ENCODE measurements around the gene ULBP3.
"Not testable (repeated sequence)": the region's sequence is repeated elsewhere in the genome, so short reads cannot be mapped to it uniquely, and the experiment has no call there.

Gene ULBP3

DNA sequence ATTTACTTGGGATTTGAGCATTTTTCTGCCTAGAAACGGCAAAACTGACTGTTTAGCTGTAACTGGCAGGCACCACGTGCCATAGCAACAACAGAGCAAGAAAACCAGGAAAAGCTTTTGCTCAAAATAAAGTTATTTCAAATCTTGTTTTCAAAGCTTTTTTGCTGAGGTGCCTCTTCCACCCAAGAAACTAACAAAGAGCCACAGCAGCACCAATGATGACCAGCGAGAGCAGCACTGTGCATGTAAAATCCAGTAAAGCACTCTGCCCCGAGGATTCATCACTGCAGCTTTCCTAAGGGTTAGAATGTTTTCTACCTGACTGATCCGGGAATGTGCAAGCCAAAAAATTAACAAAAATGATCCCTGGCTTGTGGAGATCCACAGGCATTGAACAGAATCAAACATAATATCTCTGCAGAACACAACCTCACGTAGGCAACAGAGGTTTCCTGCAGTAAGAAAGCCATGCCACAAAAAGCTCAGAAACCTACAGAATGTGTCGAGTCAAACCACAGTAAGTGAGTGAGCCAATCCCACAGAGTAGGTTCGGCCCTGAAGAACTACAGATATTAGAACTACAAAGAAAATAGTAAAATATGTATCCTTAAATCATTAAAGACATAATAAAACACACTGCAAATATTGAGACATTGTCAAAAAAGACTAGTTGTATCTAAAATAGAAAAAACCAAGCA lies 7.4 kb upstream of the ULBP3 start:
- no peak for DNase-seq

DNA sequence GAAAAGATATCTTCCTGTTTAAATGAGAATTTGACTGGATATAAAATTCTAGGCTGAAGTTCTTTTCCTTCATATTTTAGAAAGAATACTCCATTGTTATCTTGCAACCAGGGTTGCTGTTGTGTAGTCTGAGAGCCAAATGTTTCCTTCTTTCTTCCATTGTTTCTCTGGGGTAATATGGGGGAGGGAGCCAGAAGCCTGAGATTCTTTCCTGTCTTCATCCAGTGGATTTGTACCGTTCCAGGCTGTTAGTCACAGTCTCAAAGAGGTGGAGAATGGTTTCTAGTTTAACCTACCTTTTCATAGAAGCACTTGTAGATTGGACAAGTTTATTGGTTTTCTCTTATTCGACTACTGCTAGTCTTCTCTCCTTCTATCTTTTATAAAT lies 6.1 kb upstream of the ULBP3 start:
- no peak for DNase-seq

DNA sequence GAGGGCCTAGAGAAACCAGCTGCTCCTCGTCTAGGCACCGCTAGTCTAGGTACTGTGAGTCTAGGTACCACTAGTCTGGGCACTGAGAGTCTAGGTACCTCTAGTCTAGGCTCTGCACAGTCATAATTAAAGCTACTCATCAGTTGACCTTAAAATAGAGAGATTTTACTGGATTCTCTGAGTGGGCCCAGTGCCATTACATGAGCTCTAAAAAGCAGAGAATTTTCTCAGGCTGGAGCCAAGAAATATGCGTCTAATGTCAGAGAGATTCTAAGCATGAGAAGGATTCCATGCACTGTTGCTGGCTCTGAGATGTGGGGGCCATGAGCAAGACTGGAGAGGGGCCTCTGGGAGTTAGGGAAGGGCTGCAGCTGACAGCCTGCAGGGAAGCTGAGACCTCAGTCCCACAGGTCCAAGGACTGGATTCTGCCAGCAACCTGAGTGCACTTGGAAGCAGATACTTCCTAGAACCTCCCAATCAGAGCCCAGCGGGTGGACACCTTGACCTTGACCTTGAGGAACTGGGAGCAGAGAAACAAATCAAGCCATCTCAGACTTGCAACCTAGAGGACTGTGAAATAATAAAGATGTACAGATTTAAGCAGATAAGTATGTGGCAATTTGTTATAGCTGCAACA lies 5.6 kb upstream of the ULBP3 start:
- DNase-seq, result not testable (repeated sequence)

DNA sequence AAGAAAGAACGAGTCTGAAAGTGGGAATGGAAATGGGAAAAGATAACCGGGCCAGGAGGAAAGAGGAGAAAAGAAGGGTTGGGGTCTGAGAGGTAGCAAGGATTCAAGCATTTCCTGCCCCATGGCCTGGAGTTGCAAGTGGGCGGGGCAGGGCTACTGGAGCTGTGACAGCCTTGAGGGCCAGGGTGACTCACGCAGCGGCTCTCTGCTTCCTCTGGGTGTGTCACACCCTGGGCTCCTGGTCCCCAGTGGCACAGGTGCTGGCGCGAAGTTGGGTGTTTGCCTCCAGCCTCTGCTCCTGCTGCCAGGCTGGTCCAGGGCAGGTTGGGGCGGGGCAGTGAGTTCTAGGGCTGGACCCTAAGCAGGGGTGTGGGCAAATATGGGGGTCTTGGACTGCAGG lies 3.3 kb upstream of the ULBP3 start:
- peak; percentile 69 for DNase-seq

DNA sequence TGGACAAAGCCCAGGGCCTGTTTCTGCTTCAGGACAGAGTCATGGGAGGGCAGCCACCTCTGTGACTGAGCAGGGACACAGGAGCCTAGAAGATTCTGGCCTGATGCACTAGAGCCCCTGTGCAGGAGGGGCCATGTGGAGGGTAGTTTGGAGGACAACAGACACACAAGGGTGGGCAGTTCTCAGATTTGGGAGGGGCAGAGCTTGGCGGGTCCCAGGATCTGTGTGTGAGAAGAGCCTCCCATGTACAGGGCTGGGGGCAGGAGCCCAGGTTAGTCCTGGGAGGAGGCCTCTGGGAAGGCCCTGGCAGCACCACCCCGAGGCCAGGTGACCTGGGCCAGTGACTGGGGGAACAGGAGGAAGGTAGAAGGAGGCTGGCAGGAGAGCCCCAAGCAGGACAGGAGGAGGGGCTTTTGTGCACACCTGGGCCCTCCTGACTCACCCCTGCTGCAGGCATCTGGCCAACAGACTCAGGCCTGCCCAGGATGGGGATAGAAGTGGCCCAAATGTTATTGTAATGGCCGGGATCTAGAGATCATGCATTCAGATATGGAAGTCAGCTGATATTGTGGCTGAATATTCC lies 1.4 kb upstream of the ULBP3 start:
- DNase-seq, result no peak

DNA sequence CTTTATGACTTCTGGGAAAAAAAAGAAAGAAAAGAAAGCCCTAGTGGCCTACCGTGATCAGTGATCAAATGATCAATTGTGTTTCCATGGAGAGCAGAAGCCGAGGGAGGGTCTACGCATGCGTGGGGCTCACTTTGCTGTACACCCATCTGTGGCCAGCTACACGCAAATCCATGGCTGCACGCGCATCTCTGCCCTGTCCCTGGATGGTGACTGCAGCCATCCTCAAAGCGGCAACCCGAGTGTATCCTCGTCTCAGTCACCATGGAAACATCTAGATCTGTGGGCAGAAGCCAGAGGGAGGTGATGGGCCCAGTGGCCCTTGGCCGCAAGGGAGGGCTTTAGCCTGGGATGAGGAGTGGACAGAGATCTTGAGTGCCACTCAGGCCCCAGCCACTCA lies 785 bp upstream of the ULBP3 start:
- DNase-seq, result no peak

DNA sequence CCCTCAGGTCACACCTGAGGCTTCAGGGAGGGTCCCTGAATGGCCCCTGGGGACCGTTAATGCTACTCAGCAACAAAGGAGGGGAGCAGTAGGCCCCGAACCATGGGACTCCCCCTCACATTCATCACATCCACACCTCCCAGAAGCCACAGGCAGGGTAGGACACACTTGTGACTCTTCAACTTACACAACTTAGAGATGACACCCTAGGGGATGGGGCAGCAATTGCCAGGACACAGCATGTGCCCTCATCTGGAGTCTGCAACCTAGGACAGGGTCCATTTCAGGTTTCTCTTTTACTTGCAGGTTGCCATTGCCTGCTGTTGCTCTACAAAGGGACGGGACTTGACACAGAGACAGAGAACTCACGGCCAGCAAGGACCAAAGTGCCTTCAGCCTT lies 770 bp downstream of the ULBP3 start:
- no peak for DNase-seq

DNA sequence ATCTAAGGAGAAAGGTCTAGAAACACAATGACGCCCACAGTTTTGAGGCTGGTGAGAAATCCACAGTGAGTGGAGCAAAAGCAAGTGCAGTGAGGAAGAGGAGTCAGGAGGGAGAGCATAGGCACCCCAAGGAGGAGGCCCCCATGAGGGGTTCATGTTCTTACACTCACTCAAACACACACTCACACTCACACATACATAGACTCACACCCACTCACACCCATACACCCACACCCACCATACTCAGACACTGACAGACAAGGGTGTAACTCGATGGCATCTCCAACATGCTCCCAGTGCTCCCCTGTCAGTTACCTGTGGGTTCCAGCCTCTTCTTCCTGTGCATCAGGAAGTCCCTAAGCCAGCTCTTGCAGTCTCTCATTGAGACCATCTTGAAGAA lies 3.8 kb downstream of the ULBP3 start:
- no peak for DNase-seq

DNA sequence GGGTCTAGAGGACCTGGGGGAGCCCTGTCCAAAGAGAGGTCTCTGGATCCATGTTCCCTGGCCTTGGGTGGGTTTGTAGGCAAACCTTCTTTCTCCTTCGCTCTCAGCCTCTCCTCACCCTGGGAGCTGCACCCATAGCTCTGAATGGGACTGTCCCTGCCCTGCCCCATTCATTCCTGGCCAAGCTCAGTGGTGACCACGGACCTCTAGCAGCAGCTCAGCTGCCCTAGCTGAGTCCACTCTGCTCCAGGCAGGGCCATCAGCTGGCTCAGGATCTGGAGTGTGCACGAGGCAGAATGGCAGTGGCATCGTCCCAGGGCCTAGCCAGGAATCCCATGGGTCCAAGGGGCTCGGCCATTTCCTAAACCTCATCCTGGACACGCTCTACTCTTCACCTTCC lies 5.3 kb downstream of the ULBP3 start:
- DNase-seq, result no peak

DNA sequence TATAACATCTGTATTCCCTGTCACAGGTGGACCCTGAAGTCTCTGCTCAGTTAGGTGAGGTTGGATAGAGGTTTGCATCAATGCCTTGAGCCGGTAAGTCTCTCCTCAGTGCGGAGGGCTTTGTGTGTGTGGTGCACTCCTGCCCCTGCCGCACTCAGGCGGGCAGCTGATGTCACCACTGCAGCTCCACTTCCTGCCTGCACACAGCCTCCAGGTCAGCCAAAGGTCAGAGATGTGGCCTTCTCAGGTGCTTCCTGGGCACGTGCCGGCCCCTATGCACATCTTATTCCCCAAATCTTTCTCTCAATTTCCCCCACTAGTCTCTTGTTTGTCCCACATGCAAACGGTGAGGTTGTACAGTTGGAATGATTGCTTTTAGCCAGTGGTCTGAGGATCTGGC lies 8.9 kb downstream of the ULBP3 start:
- not testable (repeated sequence) for DNase-seq

DNA sequence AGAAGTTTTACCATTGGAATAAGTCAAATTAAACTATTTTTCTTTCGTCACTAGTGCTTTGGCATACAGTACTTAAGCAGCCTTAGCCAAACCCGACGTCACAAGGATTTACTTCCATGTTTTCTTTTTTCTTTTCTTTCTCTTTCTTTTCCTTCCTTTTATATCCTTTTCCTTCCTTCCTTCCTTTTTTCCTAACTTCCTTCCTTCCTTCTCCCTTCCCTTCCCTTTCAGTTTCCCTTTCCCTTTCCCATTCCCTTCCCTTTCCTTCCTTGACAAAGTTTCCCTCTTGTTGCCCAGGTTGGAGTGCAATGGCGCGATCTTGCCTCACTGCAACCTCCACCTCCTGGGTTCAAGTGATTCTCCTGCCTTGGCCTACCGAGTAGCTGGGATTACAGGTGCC lies 9.9 kb downstream of the ULBP3 start:
- DNase-seq, result no peak

DNA sequence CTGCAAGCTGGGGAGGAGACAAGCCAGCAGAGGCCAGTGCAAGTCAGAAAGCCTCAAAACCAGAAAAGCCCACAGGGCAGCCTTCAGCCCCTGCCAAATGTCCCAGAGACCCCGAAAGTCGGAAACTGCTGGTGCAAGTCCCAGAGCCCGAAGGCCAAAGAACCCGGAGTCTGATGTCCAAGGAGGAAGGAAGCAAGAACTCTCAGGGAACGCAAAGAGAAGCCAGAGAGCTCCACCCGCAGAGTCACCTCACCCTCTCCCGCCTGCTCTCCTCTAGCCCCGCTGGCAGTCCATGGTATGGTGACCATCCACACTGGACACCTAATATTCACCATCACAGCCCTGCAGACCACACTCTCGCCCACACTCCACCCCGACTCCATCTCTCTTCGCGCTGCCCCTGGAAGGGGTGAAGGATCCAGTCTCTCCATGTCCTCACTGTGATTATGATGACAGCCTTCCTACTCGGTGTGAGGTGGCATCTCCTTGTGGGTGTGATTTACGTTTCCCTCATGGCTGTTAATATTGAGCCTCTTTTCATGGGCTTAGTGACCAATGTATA lies 10.6 kb downstream of the ULBP3 start:
- no peak for DNase-seq

DNA sequence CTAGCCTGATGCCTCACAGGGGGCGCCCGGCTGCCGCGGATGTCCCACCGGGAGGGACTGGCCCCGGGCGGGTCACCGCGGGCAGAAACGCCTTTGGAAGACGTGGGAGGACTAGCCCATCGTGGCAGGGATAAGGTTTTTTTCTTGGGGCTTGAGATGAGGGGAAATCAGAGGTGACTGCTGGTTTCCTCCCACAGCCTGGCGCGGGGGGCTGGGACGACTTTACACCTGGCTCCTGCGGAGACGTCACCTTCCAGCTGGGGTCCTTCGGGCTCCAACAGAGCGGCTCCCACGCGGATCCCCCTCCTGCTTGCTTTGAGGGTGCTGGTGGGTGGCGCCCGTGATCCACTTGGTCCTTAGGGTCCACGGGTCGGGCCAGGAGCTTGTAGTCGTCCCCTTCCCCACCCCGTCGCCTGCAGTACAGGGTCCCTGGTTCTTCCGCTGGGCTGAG lies 11.4 kb downstream of the ULBP3 start:
- no peak for DNase-seq

DNA sequence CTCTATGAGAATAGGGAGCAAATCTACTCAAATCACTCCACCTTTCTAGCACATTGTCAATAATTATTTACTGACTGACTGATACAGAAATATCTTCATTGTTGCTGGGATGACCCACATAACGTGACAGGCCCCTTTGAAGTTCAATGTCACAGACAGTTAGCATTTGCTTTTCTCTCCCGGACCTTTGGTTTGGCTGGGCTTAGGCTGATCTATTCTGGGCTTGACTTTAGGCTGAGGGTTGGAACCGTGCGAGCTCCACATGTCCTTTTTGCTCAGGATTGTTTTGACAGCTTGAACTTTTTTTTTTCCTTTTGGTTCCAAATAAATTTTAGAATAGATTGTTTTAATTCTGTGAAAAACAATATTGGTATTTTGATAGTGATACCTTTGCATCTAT lies 12.0 kb downstream of the ULBP3 start:
- DNase-seq, result no peak

DNA sequence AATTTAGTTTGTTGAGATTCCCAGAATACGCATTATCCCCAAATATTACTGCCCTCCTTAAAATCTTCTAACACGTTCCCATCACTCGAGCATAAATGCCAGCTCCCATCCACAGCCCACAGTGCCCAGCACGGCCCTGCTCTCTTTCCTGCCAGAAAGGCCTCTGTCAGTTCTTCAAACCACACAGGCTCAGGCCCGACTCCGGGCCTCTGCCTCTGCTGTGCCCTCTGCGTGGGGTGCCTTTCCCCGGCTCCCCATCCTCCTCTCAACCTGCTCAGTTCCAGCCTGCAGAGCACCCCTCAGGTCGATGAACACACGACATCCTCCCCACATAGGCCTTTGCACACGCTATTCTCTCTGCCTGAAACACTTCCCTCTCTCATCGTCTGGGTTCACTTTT lies 12.8 kb downstream of the ULBP3 start:
- no peak for DNase-seq

DNA sequence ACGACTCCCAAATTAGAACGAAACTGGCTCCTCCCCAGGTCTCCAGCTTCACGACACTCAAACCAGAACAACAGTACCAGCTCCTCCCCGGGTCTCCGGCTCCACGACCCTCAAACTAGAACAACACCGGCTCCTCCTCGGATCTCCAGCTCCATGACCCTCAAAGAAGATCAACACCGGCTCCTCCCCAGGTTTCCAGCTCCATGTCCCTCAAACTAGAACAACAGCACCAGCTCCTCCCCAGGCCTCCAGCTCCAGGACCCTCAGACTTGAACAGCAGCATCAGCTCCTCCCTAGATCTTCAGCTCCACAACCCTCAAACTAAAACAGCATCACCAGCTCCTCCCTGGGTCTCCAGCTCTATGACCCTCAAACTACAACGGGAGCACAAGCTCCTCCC lies 13.8 kb downstream of the ULBP3 start:
- DNase-seq, result no peak

DNA sequence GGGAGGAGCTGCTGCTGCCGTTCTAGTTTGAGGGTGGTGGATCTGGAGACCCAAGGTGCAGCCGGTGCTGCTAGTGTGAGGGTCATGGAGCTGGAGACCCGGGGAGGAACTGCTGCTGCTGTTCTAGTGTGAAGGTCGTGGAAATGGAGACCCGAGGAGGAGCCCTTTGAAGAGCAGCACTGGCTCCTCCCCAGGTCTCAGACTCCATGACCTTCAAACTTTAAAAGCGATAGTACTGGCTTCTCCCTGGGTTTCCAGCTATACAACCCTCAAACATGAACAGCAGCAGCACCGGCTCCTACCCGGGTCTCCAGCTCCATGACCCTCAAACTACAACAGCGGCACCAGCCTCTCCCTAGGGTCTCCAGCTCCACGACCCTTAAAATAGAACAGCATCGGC lies 15.5 kb downstream of the ULBP3 start:
- no peak for DNase-seq

DNA sequence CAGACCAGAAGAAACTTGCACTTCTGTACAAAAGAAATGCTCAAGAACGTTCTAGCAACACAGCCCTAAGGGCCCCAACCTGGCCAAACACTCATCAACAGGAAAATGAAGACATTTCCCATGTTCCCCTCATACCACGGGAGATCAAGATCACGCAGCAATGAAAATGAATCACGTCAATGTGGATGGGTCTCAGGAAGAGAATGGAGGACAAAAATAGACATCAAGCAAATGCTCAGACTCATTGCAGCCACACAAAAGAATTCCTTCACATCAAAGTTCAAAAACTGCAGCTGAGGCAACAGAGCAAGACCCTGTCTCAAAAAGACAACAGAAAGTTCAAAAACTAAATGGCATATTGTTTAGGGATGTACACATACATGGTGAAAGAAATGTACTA lies 18.1 kb downstream of the ULBP3 start:
- DNase-seq, result no peak

DNA sequence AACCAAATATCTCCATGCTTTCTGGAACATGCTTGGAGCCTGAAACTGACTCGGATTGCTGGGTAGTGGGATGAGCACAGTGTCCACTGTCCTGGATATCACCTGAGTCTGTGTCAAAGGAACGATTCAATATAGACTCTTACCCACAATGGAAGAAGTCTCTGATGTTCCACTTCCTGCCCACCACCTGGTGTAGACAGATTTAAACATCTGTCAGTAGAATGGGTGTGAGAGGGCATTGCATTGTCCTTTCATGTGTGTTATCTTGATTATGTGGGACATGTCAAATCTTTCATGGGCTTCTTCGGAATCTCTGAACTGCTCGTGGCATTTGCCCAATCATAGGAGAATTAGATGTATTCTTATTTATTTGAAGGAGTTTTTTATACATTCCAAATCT lies 20.8 kb downstream of the ULBP3 start:
- no peak for DNase-seq

DNA sequence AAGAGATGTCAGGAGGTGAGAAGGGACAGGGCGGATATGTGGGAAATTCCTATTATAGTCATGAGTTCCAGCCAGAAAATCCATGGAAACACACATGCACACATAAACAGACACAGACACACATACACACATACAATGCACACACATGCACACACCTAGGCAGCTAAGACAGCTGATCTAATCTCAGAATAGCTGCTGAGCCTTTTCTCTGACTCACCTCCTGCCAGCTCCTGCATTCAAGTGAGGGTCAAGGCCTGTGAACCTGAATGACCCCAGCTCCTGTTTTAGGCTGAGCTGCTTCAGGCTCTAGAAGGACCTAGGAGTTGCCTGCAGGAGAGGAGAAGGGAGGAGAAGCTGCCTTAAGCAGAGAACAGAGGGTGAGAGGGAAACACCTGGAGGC lies 22.0 kb downstream of the ULBP3 start:
- DNase-seq, result no peak

DNA sequence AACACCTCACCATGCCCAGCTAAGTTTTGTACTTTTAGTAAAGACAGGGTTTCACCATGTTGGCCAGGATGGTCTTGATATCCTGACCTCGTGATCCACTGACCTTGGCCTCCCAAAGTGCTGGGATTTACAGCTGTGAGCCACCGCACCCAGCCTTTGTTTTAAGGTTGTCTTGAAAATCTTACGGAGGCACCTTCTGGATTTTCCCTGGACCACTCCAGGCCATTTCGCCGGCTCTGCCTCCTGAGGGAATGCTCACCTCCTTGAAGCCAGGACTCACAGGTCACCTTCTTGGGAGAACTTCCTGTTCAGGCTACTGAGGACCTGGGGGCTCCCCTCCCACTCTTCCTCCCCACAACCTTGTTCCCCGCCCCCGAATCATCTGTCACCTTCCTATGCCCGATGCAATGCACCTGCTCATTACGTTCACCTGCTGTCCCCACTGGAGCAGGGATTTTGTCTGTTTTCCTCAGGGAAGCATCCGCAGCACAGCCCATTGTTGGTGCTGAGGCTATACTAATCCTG lies 24.2 kb downstream of the ULBP3 start:
- no peak for DNase-seq

DNA sequence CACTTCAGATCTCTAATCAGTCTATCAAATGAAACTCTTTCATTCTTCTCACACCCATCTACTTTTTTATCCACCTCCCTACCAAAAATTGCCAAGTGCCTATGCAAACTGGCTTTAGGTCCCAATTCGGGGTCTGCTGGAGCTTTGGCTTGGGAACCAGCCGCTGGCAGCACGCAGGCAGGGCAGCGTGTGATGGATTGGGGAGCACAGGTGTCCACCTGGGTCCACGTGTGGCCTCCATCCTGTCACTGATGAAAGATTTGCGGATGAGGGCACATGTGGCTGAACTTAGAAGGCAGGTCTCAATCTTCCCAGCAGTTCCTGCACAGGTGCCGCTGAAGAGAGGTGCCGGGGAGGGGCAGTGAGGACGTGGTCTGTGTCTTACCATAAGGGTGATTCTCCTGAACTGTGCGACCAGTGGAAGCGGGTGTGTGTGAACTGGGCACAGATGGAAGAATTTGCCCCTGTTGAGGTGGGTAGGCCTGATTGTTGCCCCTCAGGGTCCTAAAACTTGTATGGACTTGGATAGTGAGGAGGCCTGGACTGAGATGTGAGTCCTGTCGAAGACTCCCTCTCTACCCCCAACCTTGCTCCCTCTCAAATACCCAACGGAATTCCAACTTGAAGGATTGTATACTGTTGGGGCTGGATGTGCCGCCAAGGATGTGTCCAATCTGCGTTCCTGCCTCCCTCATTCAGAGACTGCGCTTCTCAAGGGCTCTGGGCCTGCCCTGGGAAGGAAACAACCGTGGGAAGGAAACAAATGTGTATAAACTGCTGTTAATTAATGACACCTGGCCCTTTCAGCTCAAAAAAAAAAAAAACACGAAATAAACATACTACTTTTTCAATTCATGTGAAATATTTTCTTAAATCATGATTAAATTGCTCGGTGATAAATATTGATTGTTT lies 25.2 kb downstream of the ULBP3 start:
- DNase-seq, result no peak

DNA sequence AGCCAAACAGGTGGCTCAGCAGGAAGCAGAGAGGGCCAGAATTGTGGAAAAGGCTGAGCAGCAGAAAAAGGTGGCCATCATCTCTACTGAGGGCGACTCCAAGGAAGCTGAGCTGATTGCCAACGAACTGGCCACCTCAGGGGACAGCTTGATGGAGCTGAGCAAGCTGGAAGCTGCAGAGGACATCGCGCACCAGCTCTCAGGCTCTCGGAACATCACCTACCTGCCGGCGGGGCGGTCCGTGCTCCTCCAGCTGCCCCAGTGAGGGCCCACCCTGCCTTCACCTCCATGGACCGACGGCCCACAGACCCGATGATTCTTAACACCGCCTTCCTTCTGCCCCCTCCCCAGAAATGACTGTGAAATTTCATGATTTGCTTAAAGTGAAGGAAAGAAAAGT lies 25.8 kb downstream of the ULBP3 start:
- DNase-seq, result no peak

Data from fibroblast of skin of back (primary cell).